GM12878 (cell line): Measurements from ENCODE around the gene NRP2. TPM values are rescaled to one million over a fixed set of nuclear protein-coding genes. Genes with fewer than 3 reads are reported as not detected.

ENCODE experiments used
- ATAC-seq: fragments of 200-7000 bp; cut with Tn5 transposase; 3 replicates; pipeline ENCODE4 v1.9.1; 2020; ENCODE audit warnings: mild to moderate bottlenecking, moderate library complexity
- BruUV-seq: library from RNA; stranded (reverse); fragments of 400-500 nt; replicated peaks from 2 replicates; lab custom pipeline; 2021; lab: Mats Ljungman, UMichigan
- CTCF ChIA-PET: fragments of 300-600 bp; sonication (Branson Sonifier 250); formaldehyde crosslinking; extraction: SDS; loops from one replicate; lab custom pipeline; 2021; ENCODE audit warnings: inconsistent platforms; lab: Yijun Ruan, JAX
- POLR2A ChIA-PET: fragments of 350-600 bp; formaldehyde crosslinking; extraction: SDS; loops from one replicate; lab custom pipeline; 2021; ENCODE audit warnings: inconsistent platforms; lab: Charles Lee
- RAD21 ChIA-PET: fragments of 300-600 bp; sonication (Branson Sonifier 250); formaldehyde crosslinking; loops from one replicate; lab custom pipeline; 2023; ENCODE audit warnings: antibody characterized with exemption; ENCODE audit not compliant: unreplicated experiment; lab: Charles Lee
- SMC1A ChIA-PET: fragments of 300-600 bp; sonication (Branson Sonifier 250); formaldehyde crosslinking; loops from one replicate; lab custom pipeline; 2023; ENCODE audit not compliant: unreplicated experiment, uncharacterized antibody; lab: Charles Lee
- DNase-seq: peaks from one replicate; pipeline ENCODE4 v3.0.0-alpha.2; 2011; ENCODE audit warnings: low read depth, low spot score
- FAIRE-seq: peaks from 3 replicates; lab custom pipeline; 2011; peaks lifted over from hg19 to GRCh38; lab: Jason Lieb, UNC
- H2AFZ ChIP-seq: 2 replicates; pipeline ENCODE4 v1.6.0; 2011; ENCODE audit warnings: low read depth, low read length, control low read depth; ENCODE audit not compliant: control insufficient read depth
- H3K27ac ChIP-seq: 2 replicates; pipeline ENCODE4 v1.5.1; 2011; ENCODE audit warnings: control low read depth; ENCODE audit not compliant: control insufficient read depth, insufficient read depth
- H3K27me3 ChIP-seq, 2 experiments: replicated peaks in 1 of 2; 2 replicates each; pipeline versions ENCODE4 v1.6.0 to v1.6.1; 2011; ENCODE audit warnings: low read length in 1 of 2; ENCODE audit not compliant: control insufficient read depth in 2 of 2, insufficient read depth in 2 of 2
- H3K36me3 ChIP-seq, 2 experiments: 2 replicates each; pipeline ENCODE4 v1.5.1; 2011; ENCODE audit warnings: low read length in 1 of 2; ENCODE audit not compliant: control insufficient read depth in 2 of 2, insufficient read depth in 2 of 2
- H3K4me1 ChIP-seq: 2 replicates; pipeline ENCODE4 v1.6.1; 2011; ENCODE audit warnings: mild to moderate bottlenecking, low read length, moderate library complexity, mixed read lengths; ENCODE audit not compliant: control insufficient read depth, insufficient read depth
- H3K4me2 ChIP-seq: 2 replicates; pipeline ENCODE4 v1.6.0; 2011; ENCODE audit warnings: control low read depth; ENCODE audit not compliant: control insufficient read depth, insufficient read depth
- H3K4me3 ChIP-seq: fragments of 200-600 bp; sonication (generic); 2 replicates; pipeline ENCODE4 v1.5.1; 2016
- H3K79me2 ChIP-seq: 2 replicates; pipeline ENCODE4 v1.6.0; 2011; ENCODE audit warnings: low read length; ENCODE audit not compliant: control insufficient read depth, insufficient read depth
- H3K9ac ChIP-seq: 2 replicates; pipeline ENCODE4 v1.8.0; 2011; ENCODE audit warnings: low read length, control low read depth, mixed read lengths; ENCODE audit not compliant: control insufficient read depth, insufficient read depth
- H3K9me3 ChIP-seq: replicated peaks from 3 replicates; pipeline ENCODE4 v1.5.1; 2011; ENCODE audit warnings: mild to moderate bottlenecking, low read length; ENCODE audit not compliant: control insufficient read depth, insufficient read depth
- H4K20me1 ChIP-seq: 2 replicates; pipeline ENCODE4 v1.6.0; 2011; ENCODE audit not compliant: control insufficient read depth, insufficient read depth
- CBX3 ChIP-seq: fragments of 200-600 bp; sonication (generic); IDR thresholded peaks from 2 replicates; pipeline ENCODE4 v1.6.1; 2016; ENCODE audit warnings: low read depth, borderline replicate concordance
- CREB1 ChIP-seq: IDR thresholded peaks from 2 replicates; pipeline ENCODE4 v1.6.1; 2012; ENCODE audit warnings: low read depth, mild to moderate bottlenecking, inconsistent platforms
- NBN ChIP-seq: fragments of 450-650 bp; IDR thresholded peaks from 2 replicates; pipeline ENCODE4 v1.6.1; 2016
- POU2F2 ChIP-seq: IDR thresholded peaks from 3 replicates; pipeline ENCODE4 v1.6.1; 2011; ENCODE audit warnings: low read depth, mild to moderate bottlenecking, low read length, borderline replicate concordance
- RUNX3 ChIP-seq: IDR thresholded peaks from 2 replicates; pipeline ENCODE4 v1.6.1; 2012; ENCODE audit warnings: low read length, inconsistent platforms
- USF2 ChIP-seq: IDR thresholded peaks from 2 replicates; pipeline ENCODE4 v1.6.1; 2011; ENCODE audit warnings: low read depth, low read length, improper control_type of control experiment, borderline replicate concordance
- WRNIP1 ChIP-seq: IDR thresholded peaks from 2 replicates; pipeline ENCODE4 v1.6.1; 2011; ENCODE audit warnings: low read depth, low read length, improper control_type of control experiment, borderline replicate concordance
- ZNF207 ChIP-seq: fragments of 450-650 bp; IDR thresholded peaks from 2 replicates; pipeline ENCODE4 v1.6.1; 2014; ENCODE audit warnings: antibody characterized with exemption, mild to moderate bottlenecking, borderline replicate concordance
- WGBS: methylation state at CpG from one replicate; pipeline ENCODE4 v1.1.6; 2016; ENCODE audit warnings: low lambda C conversion rate; ENCODE audit not compliant: insufficient replicate concordance, insufficient coverage; ENCODE audit errors: missing lambda C conversion rate; 5-methylcytosine and 5-hydroxymethylcytosine counted together
- in situ Hi-C: fragments of 300-500 bp; cut with MboI; formaldehyde crosslinking; loops from 9 replicates; pipeline ENCODE4 v1.14.3; 2018; ENCODE audit warnings: mixed read lengths
- intact Hi-C: fragments of 100-400 bp; cut with micrococcal nuclease; formaldehyde crosslinking; loops from one replicate; pipeline ENCODE4 v1.14.2; 2022; ENCODE audit not compliant: unreplicated experiment
- polyA plus RNA-seq, 11 experiments: library from polyadenylated mRNA; depleted of rRNA in 4 of 11; unstranded in 6 of 11; stranded (reverse) in 5 of 11; fragments of >200 nt; fragmentation: Nextera tagmentation in 4 of 11; fragmentation: Illumina TruSeq in 1 of 11; extraction: Ambion mirVana in 4 of 11; extraction: Trizol in 1 of 11; gene quantifications; 1 replicate in 1 of 11; 2 replicates in 10 of 11; pipeline versions ENCODE4 v1.2.1 to v1.2.3, GENCODE V29; 2011 to 2016; ENCODE audit warnings: inconsistent platforms in 2 of 11, missing spikeins in 2 of 11, low read depth in 1 of 11
- total RNA-seq, 4 experiments: library from RNA; depleted of rRNA in 3 of 4; stranded (reverse); fragments of >200 nt in 3 of 4; fragmentation: Illumina TruSeq in 1 of 4; extraction: Trizol in 1 of 4; gene quantifications; 2 replicates each; pipeline versions ENCODE4 v1.2.1 to v1.2.3, GENCODE V29; 2013 to 2021
- TF ChIP-seq, protein P1 (sequence below): IDR thresholded peaks from 2 replicates; pipeline ENCODE4 v1.6.1; 2012; ENCODE audit warnings: low read depth, low read length, improper control_type of control experiment

Gene NRP2
- total and polyA plus RNA-seq, 10 of the 15 experiments (the other 5 are each of a cell fraction or from before 2014, with no cell fraction given), result 0.06 to 1.2 (median 0.46) TPM

GRCh38 chr2:205754924-205755321 is 72.6 kb downstream of the NRP2 start:
- no peaks in the 10 kb centered on the region for H3K9me3 ChIP-seq
- ATAC-seq (no peak), FAIRE-seq (no peak), DNase-seq (no peak)
- no peaks in the 10 kb centered on the region for H3K4me1 ChIP-seq
- TF ChIP-seq, protein P1, sequence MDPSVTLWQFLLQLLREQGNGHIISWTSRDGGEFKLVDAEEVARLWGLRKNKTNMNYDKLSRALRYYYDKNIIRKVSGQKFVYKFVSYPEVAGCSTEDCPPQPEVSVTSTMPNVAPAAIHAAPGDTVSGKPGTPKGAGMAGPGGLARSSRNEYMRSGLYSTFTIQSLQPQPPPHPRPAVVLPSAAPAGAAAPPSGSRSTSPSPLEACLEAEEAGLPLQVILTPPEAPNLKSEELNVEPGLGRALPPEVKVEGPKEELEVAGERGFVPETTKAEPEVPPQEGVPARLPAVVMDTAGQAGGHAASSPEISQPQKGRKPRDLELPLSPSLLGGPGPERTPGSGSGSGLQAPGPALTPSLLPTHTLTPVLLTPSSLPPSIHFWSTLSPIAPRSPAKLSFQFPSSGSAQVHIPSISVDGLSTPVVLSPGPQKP, result no peak
- TF ChIP-seq CBX3 (no peak), POU2F2 (no peak), CREB1 (no peak), WRNIP1 (no peak), USF2 (no peak), RUNX3 (no peak), ZNF207 (no peak), NBN (no peak)
- RAD21 ChIA-PET, result no interaction called here
- CTCF ChIA-PET, result interaction anchor here (0.8 kb wide), 1 partner anchor 21 kb away, joined by 3 read pairs; no protein-coding TSS in a partner anchor
- no peak overlapping the region for H3K27ac ChIP-seq
- H3K36me3 ChIP-seq, result no peaks in the 10 kb centered on the region
- H2AFZ ChIP-seq, result no peak overlapping the region
- POLR2A ChIA-PET, result no interaction called here
- H3K79me2 ChIP-seq, result no peaks in the 10 kb centered on the region
- no peak overlapping the region for H3K4me3 ChIP-seq
- no peaks in the 10 kb centered on the region; a peak in 2 of 4 replicates for H3K27me3 ChIP-seq
- intact Hi-C loops, result no loop called here
- SMC1A ChIA-PET, result no interaction called here
- in situ Hi-C loops, result no loop called here
- BruUV-seq, result no TSS peak
- WGBS, result 55% methylated on average over 5 of the region's 5 CpGs
- no peaks in the 10 kb centered on the region for H4K20me1 ChIP-seq
- H3K4me2 ChIP-seq, result no peak overlapping the region
- H3K9ac ChIP-seq, result no peak overlapping the region
